H1 (cell line): ENCODE data around the gene ANKRD12. TPM values are rescaled to one million over a fixed set of nuclear protein-coding genes. Genes with fewer than 3 reads are reported as not detected.

Experiments used
- POU5F1 ChIP-seq: IDR thresholded peaks from 2 replicates; pipeline ENCODE4 v1.6.1; 2011; ENCODE audit warnings: low read depth, mild to moderate bottlenecking, low read length, moderate library complexity
- ZNF274 ChIP-seq: IDR thresholded peaks from 2 replicates; pipeline ENCODE4 v1.7.0; 2012; ENCODE audit warnings: low read length, borderline replicate concordance; ENCODE audit errors: extremely low read depth
- polyA plus RNA-seq, 7 experiments: library from polyadenylated mRNA; depleted of rRNA in 3 of 7; stranded (reverse) in 5 of 7; unstranded in 2 of 7; fragments of >200 nt in 5 of 7; fragments of 200-250 nt in 2 of 7; gene quantifications; 1 replicate in 5 of 7; 2 replicates in 1 of 7; 4 replicates in 1 of 7; pipeline versions ENCODE4 v1.2.1 to v1.2.3, GENCODE V29; 2011 to 2013; ENCODE audit warnings: missing spikeins in 2 of 7, mixed read lengths in 2 of 7
- total RNA-seq: library from RNA; stranded (reverse); fragmentation: NEBNext Ultra II Directional; extraction: Animal tissue kit (Norgen Biotek cat#: 25700); gene quantifications from 2 replicates; pipeline ENCODE4 v1.2.1, GENCODE V29; 2021

ANKRD12 gene
- total and polyA plus RNA-seq, 2 of the 8 experiments (the other 6 are each of a cell fraction or from before 2014, with no cell fraction given): 2.6 to 37.9 TPM

GRCh38 chr18:9290156-9290555, 153.6 kb downstream of the ANKRD12 start (continued):
- no peak for TF ChIP-seq ZNF274
- no peak for TF ChIP-seq POU5F1
